Panc1 (cell line): ENCODE measurements around the gene DLL4. TPM values are rescaled to one million over a fixed set of nuclear protein-coding genes. Genes with fewer than 3 reads are reported as not detected.

ENCODE experiments used
- ATAC-seq: fragments of 200-7000 bp; cut with Tn5 transposase; 2 replicates; pipeline ENCODE4 v1.9.1; 2020; ENCODE audit warnings: mild to moderate bottlenecking, moderate library complexity
- BruUV-seq: library from RNA; stranded (reverse); fragments of 400-500 nt; replicated peaks from 2 replicates; lab custom pipeline; 2021; lab: Mats Ljungman, UMichigan
- CTCF ChIA-PET: fragments of 300-600 bp; sonication (Branson Sonifier 250); formaldehyde crosslinking; loops from one replicate; lab custom pipeline; 2022; ENCODE audit warnings: antibody characterized with exemption; lab: Charles Lee
- POLR2A ChIA-PET: fragments of 300-600 bp; sonication (Branson Sonifier 250); formaldehyde crosslinking; loops from one replicate; lab custom pipeline; 2022; ENCODE audit warnings: antibody characterized with exemption; lab: Charles Lee
- DNase-seq: peaks from one replicate; pipeline ENCODE4 v3.0.0-alpha.2; 2010; ENCODE audit warnings: low read depth, low spot score
- H3K27ac ChIP-seq: 2 replicates; pipeline ENCODE4 v1.5.1; 2011; ENCODE audit warnings: mild to moderate bottlenecking, low read length, inconsistent platforms
- H3K27me3 ChIP-seq: fragments of 200-500 bp; sonication (Bioruptor generic); 2 replicates; pipeline ENCODE4 v1.6.0; 2014; ENCODE audit warnings: low read length, inconsistent platforms; ENCODE audit not compliant: control insufficient read depth, insufficient read depth
- H3K36me3 ChIP-seq: fragments of 200-500 bp; sonication (Bioruptor generic); 2 replicates; pipeline ENCODE4 v1.5.1; 2014; ENCODE audit warnings: inconsistent platforms, mild to moderate bottlenecking, low read length, moderate library complexity; ENCODE audit not compliant: control insufficient read depth, insufficient read depth
- H3K4me1 ChIP-seq: 2 replicates; pipeline ENCODE4 v1.5.1; 2011; ENCODE audit warnings: inconsistent platforms, mild to moderate bottlenecking, low read length, moderate library complexity; ENCODE audit not compliant: control insufficient read depth, insufficient read depth
- H3K4me3 ChIP-seq, 2 experiments: 2 replicates each; pipeline ENCODE4 v1.5.1; 2011 to 2012; ENCODE audit warnings: low read depth in 2 of 2, low read length in 2 of 2, mild to moderate bottlenecking in 2 of 2, inconsistent platforms in 1 of 2, moderate library complexity in 1 of 2
- H3K9me3 ChIP-seq: fragments of 200-500 bp; sonication (Bioruptor generic); 2 replicates; pipeline ENCODE4 v1.5.1; 2014; ENCODE audit warnings: low read depth, mild to moderate bottlenecking, inconsistent platforms, low read length, moderate library complexity; ENCODE audit not compliant: control insufficient read depth, insufficient read depth
- CTCF ChIP-seq: fragments of 450-650 bp; IDR thresholded peaks from 2 replicates; pipeline ENCODE4 v1.5.1; 2017; ENCODE audit warnings: mild to moderate bottlenecking
- POLR2AphosphoS5 ChIP-seq: IDR thresholded peaks from 2 replicates; pipeline ENCODE4 v1.6.1; 2012; ENCODE audit warnings: mild to moderate bottlenecking, low read depth, low read length, moderate library complexity
- REST ChIP-seq, 2 experiments: IDR thresholded peaks; 2 replicates each; pipeline ENCODE4 v1.6.1; 2011 to 2012; ENCODE audit warnings: low read depth in 2 of 2, control low read depth in 1 of 2, low read length in 1 of 2, mild to moderate bottlenecking in 1 of 2, moderate library complexity in 1 of 2; ENCODE audit not compliant: insufficient read depth in 1 of 2
- SIN3A ChIP-seq: IDR thresholded peaks from 2 replicates; pipeline ENCODE4 v1.6.1; 2012; ENCODE audit warnings: low read depth, mild to moderate bottlenecking, low read length, moderate library complexity, borderline replicate concordance; ENCODE audit not compliant: insufficient read depth
- TCF7L2 ChIP-seq: IDR thresholded peaks from 2 replicates; pipeline ENCODE4 v1.6.1; 2011; ENCODE audit warnings: mild to moderate bottlenecking, low read depth, low read length, inconsistent platforms
- in situ Hi-C: cut with HindIII; loops from 2 replicates; pipeline ENCODE4 v1.10.0; 2016; ENCODE audit warnings: low sequenced_read_pairs, low pct_unique_long_range_greater_than_20kb
- intact Hi-C: fragments of 100-400 bp; cut with micrococcal nuclease; formaldehyde crosslinking; loops from one replicate; pipeline ENCODE4 v1.10.0; 2022; ENCODE audit not compliant: unreplicated experiment
- total RNA-seq: library from RNA; stranded (reverse); gene quantifications from one replicate; pipeline ENCODE4 v1.2.1, GENCODE V29; 2021; ENCODE audit not compliant: unreplicated experiment

DLL4 gene
- total RNA-seq, 1 experiment from 2014 or later = 0.31 TPM

- in situ Hi-C loops = no loop called here
- no peaks in the 10 kb centered on the region; the same call in 1 of the 2 replicates for H3K36me3 ChIP-seq
- no peaks in the 10 kb centered on the region for H3K9me3 ChIP-seq
- no peaks in the 10 kb centered on the region for H3K27me3 ChIP-seq
- no peak overlapping the region for H3K4me3 ChIP-seq
- ATAC-seq (peak; percentile 42), DNase-seq (no peak)
- no TSS peak for BruUV-seq
- CTCF ChIA-PET = interaction anchor here (0.5 to 4.3 kb wide), 14 partner anchors 11 to 145 kb away, joined by 3 to 74 read pairs (median 4); partner anchors contain the start of genes DNAJC17, GCHFR and ZFYVE19
- POLR2A ChIA-PET = interaction anchor here (0.5 kb wide), 3 partner anchors 57 to 302 kb away, joined by 4 to 10 read pairs (median 6); no protein-coding TSS in a partner anchor
- H3K4me1 ChIP-seq = peaks cover 9% of the 10 kb centered on the region
- TF ChIP-seq CTCF (peak; percentile 93), SIN3A (no peak)
- intact Hi-C loops = loop anchor here (2.0 kb wide), 1 partner anchor 33 kb away; no protein-coding TSS in a partner anchor
- no peak overlapping the region for H3K27ac ChIP-seq
Observed at GRCh38 chr15:40891810-40892446, 37.2 kb upstream of the DLL4 start.

GRCh38 chr15:40892447-40893012 lies 36.6 kb upstream of the DLL4 start:
- no peak for TF ChIP-seq SIN3A
- TF ChIP-seq TCF7L2 = no peak
- Histone ChIP-seq H3K4me1 (peaks cover 9% of the 10 kb centered on the region), H3K27ac (no peak overlapping the region), H3K9me3 (no peaks in the 10 kb centered on the region), H3K36me3 (peaks cover 2% of the 10 kb centered on the region), H3K4me3 (no peak overlapping the region), H3K27me3 (no peaks in the 10 kb centered on the region)
- no TSS peak for BruUV-seq
- ATAC-seq (no peak), DNase-seq (no peak)
- in situ Hi-C loops (no loop called here), intact Hi-C loops (loop anchor here (2.0 kb wide), 1 partner anchor 34 kb away; no protein-coding TSS in a partner anchor)
- ChIA-PET POLR2A (interaction anchor here (0.5 kb wide), 3 partner anchors 58 to 303 kb away, joined by 4 to 10 read pairs (median 6); no protein-coding TSS in a partner anchor), CTCF (interaction anchor here (0.5 to 4.3 kb wide), 14 partner anchors 12 to 146 kb away, joined by 3 to 74 read pairs (median 4); partner anchors contain the start of genes DNAJC17, GCHFR and ZFYVE19)

GRCh38 chr15:40893019-40893670 lies 36.0 kb upstream of the DLL4 start:
- POLR2A ChIA-PET = no interaction called here
- CTCF ChIA-PET = interaction anchor here (0.8 to 4.3 kb wide), 4 partner anchors 21 to 35 kb away, joined by 3 to 74 read pairs (median 37); no protein-coding TSS in a partner anchor
- Histone ChIP-seq H3K9me3 (no peaks in the 10 kb centered on the region), H3K4me3 (no peak overlapping the region), H3K36me3 (peaks cover 5% of the 10 kb centered on the region), H3K4me1 (peaks cover 9% of the 10 kb centered on the region), H3K27ac (peak overlapping the region; percentile 90; the same call in 1 of the 2 replicates), H3K27me3 (no peaks in the 10 kb centered on the region)
- ATAC-seq (no peak), DNase-seq (no peak)
- TF ChIP-seq REST (IDR thresholded peaks at IDR 0.05; ENCODE audit: insufficient read depth in 1 of 2, low read depth in 2 of 2, low read length in 1 of 2) (no peak), CTCF (no peak), POLR2AphosphoS5 (no peak), TCF7L2 (no peak), SIN3A (no peak)
- in situ Hi-C loops = no loop called here
- no TSS peak for BruUV-seq
- intact Hi-C loops = loop anchor here (2.0 kb wide), 1 partner anchor 34 kb away; no protein-coding TSS in a partner anchor
